HG03469 (cell line): ENCODE results near the gene ZIC1.

ENCODE experiments used
- ATAC-seq: cut with Tn5 transposase; IDR thresholded peaks from one replicate; pipeline ENCODE4 v1.9.1; 2021; ENCODE audit warnings: mild to moderate bottlenecking, moderate library complexity, moderate number of reproducible peaks; ENCODE audit not compliant: unreplicated experiment

ZIC1 gene

GRCh38 chr3:147408188-147409100 is 721 bp upstream of the ZIC1 start:
- ATAC-seq = no peak

DNA sequence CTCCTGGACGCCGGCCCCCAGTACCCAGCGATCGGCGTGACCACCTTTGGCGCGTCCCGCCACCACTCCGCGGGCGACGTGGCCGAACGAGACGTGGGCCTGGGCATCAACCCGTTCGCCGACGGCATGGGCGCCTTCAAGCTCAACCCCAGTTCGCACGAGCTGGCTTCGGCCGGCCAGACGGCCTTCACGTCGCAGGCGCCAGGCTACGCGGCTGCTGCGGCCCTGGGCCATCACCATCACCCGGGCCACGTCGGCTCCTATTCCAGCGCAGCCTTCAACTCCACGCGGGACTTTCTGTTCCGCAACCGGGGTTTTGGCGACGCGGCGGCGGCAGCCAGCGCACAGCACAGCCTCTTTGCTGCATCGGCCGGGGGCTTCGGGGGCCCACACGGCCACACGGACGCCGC is 956 bp downstream of the ZIC1 start:
- ATAC-seq = no peak

DNA sequence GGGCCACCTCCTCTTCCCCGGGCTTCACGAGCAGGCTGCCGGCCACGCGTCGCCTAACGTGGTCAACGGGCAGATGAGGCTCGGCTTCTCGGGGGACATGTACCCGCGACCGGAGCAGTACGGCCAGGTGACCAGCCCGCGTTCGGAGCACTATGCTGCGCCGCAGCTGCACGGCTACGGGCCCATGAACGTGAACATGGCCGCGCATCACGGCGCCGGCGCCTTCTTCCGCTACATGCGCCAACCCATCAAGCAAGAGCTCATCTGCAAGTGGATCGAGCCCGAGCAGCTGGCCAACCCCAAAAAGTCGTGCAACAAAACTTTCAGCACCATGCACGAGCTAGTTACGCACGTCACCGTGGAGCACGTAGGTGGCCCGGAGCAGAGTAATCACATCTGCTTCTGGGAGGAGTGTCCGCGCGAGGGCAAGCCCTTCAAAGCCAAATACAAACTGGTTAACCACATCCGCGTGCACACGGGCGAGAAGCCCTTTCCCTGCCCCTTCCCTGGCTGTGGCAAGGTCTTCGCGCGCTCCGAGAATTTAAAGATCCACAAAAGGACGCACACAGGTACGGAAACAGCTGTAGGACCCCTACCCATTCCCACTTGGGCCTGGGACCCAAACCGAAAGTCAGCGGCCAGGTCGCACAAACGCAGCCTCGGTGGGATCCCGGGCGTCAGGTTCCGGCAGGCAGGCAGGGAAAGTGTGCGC is 1.5 kb downstream of the ZIC1 start:
- ATAC-seq = no peak

- no peak for ATAC-seq
Observed at GRCh38 chr3:147411238-147411814, 2.2 kb downstream of the ZIC1 start.

GRCh38 chr3:147411815-147412241 is 2.7 kb downstream of the ZIC1 start:
- no peak for ATAC-seq

DNA sequence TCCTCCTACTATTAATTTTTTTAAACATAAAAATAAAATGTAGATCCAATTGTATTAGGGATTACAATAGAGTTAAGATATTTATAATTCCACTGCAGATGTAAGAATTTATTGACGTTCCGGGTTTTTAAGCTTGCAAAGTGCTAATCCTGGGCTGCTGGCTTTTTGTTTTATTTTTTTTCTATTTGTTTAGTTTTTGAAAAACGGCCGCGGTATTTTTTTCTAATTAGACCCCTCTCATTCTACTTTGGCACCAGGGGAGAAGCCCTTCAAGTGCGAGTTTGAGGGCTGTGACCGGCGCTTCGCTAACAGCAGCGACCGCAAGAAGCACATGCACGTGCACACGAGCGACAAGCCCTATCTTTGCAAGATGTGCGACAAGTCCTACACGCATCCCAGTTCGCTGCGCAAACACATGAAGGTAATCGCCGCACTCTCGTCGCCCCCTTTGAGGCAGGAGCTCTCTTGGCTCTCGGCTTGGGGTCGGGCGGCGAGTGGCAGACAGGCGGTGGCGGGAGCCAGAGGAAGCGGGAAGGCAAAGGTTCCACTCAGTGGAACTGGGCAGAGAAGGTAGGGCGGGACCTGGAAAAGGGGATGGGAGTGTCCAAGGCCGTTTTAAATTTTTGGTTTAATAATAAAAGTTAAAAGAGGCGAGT is 3.2 kb downstream of the ZIC1 start:
- ATAC-seq = no peak

- no peak for ATAC-seq
Observed at GRCh38 chr3:147412917-147413685, 3.9 kb downstream of the ZIC1 start.

- no peak for ATAC-seq
Observed at GRCh38 chr3:147413686-147414389, 4.7 kb downstream of the ZIC1 start.

DNA sequence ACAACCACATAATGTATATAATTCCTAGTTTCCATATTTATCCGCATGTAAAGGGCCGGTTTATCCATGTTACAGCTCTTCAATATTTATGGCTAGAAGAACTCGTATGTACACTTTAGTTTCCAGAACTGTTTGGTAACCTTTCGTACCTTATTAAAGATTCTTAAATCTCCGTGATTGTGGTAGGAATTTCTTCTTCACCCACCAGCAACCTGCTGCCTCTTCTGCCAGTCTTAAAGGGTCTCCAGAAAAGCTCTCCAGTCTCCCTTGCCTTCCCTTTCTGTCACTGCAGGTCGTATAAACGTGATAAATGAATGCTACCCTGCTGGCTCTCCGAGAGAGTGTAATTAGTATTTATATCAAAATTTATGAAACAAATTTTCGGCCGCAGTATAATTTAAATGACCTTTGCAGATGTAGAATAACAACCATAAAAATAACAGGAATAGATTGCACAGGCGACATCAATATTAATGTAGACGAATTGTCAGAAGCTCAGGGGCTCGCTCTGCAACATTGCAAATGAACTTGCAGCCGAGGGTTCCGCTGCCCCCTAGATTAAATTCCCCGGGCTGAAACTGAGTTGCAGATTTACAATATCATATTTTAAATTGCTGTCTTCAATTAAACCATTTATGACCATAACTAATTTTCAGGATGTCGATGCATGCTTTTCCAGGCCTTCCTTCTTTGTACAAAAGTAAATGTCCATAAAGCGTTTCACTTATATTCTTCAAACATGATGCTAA is 5.4 kb downstream of the ZIC1 start:
- ATAC-seq = no peak

- ATAC-seq = no peak
Observed at GRCh38 chr3:147415286-147415685, 6.1 kb downstream of the ZIC1 start.

- no peak for ATAC-seq
Observed at GRCh38 chr3:147415874-147416273, 6.7 kb downstream of the ZIC1 start.

DNA sequence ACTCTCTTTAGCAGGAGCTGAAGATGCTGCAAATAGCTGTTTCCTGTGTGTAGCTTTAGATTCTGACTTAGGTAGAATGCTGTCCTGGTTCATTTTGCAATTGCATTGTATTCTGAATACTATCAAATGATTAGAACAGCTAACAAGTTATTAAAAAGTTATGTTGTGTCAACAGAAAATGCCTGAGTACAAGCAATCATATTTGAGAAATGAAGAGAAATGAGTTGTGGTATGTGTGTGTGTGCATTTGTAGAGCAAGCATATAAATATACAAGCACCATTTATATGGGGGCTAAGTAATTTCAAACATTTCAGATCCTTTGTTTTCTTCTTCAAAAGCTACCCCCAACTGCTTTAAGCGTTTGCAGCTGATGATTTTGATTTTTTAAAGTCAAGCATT is 7.8 kb downstream of the ZIC1 start:
- ATAC-seq = no peak

DNA sequence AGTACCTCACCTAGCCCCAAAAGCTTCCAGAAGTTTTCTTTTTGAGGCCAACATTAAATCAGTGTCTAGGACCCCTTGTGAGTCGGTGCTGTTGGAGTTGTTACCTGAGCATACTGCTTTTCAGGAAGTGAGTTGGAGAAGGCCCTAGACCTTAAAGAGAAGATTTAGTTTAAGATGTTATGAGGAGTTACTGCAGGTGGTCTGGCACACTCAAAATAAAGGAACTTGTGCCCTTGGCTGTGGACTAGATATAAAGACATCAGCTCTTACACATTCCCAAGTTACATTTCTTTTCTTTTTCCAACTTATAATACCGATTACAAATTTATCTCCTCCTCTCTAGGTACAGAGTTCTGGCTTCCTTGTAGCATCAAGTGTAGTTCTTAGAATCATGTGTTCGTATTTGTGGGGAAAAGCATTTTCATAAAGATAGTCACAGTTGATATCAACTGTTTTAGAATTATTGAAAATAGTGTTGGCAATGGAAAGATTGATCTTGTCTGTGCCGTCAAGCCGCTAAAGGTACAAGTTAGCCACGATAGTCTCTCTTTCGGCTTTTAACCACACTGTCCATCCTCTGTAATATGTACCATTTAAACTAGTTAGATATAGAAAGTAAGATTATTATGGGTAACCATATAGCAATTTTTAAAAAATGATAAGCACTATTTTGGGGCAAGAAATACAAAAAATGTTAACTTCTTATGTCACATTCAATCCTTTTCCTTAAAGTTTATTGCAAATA is 8.6 kb downstream of the ZIC1 start:
- ATAC-seq = no peak

DNA sequence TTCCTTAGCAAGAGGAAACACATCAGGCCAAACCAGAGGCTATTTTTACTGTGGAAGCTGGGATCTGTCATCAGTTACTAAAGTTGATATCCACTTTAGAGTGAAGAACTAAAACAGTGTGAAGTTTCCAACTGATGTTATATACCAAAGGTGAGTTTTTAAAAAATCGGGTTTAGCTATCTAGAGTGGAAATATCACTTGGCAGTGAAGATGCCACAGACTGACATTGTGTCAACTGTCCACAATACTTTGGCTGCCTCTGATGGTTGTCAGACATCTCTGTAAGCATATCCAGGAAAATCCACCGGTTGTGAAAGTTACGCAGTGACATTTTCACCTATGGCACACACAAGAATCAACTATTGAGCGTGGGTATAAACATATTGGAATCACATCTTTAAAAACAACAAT is 9.2 kb downstream of the ZIC1 start:
- no peak for ATAC-seq

DNA sequence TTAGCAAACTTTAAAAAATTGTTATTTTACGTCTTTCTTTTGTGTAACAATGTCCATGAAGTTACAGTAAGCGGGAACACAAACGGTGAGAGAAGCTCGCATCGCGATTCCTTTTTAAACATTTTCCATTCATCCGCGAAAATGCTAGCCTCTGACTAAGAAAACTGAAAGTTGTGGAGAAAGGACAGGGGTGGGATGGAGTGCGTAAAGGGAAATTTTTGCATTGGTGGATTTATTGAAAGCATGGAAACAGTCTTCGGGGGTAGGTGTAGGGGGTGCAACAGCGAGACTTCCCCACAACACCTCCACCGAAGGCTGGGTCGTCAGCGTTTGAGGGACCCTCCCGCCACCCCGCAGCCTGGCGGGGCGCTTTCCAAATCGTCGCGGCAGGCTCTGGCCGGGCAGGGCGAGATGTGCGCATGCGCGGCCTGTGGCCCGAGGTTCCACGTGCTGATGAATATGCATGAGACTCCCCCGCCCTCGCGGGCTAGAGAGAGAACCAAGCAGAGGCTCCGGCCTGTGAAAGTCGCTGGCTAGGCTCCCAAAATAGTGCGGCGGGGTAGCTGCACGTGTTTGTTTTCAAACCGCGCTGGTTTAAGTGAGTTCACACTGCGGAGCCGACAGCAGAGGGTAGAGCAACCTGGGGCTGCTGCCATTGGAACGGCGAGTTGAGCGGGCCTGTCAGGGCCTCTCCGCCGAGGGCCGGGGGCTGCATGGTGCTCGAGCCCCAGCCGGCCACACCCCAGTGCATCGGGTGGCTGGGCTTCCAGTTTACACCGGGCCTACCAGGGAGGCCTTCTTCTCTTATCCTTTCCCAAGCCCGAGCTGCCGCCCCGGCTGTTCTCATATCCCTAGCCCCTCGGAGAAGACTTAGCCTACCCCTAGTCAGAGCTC is 9.9 kb downstream of the ZIC1 start:
- ATAC-seq = no peak

GRCh38 chr3:147419781-147420224 is 10.6 kb downstream of the ZIC1 start:
- ATAC-seq = no peak
